Left cardiac atrium (tissue), 4 donors: Measurements from ENCODE around the gene F7. TPM values are rescaled to one million over a fixed set of nuclear protein-coding genes. Genes with fewer than 3 reads are reported as not detected.
A peak's percentile ranks its signal among the peaks of the same experiment; 100 is the strongest.

ENCODE experiments used
- ATAC-seq, 2 donors: fragments of 200-7000 bp; cut with Tn5 transposase; one replicate each; pipeline ENCODE4 v1.9.1; 2020; ENCODE audit warnings: mild to moderate bottlenecking in 2 of 2, moderate library complexity in 2 of 2
- DNase-seq: peaks from one replicate; pipeline ENCODE4 v3.0.0-alpha.2; 2020
- intact Hi-C, 2 donors: fragments of 100-400 bp; cut with DNase I; formaldehyde crosslinking; loops; one replicate each; pipeline versions ENCODE4 v1.14.1 to v1.15.1; 2022 to 2023
- total RNA-seq, 2 donors: library from RNA; stranded (reverse); fragmentation: NEBNext Ultra II Directional; extraction: Animal tissue kit (Norgen Biotek cat#: 25700); gene quantifications; one replicate each; pipeline ENCODE4 v1.2.1, GENCODE V29; 2021
- donor health status: DM: no; HTN: yes; CAD: no.
- donor health status: DM: no; HTN: yes; CAD: no; lungs with severe emphysema.
- donor health status: DM: yes; HTN: yes; CAD: no.
- donor health status: Dilated cardiomyopathy.

The F7 gene
- total RNA-seq, 2 donors from 2014 or later: 0.16 to 0.29 TPM

- ATAC-seq (no peak), DNase-seq (peak; percentile 11)
- intact Hi-C loops: no loop called here
Observed at GRCh38 chr13:113112893-113113845, 7.6 kb downstream of the F7 start.

DNA sequence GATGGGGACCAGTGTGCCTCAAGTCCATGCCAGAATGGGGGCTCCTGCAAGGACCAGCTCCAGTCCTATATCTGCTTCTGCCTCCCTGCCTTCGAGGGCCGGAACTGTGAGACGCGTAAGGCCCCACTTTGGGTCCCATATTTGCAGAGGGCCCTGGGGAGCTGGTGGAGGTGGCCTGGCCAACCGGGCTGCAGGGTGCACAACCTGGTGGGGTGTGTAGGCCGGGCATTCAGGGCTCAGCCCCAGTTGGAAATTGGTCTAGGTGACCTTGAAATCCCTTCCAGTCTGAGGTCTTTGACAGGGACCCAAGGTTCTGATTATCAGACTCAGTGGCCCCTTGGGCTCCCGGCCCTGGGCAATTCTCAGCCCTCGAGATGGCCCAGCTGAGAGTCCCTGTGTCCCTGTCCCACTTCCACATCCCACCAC, 8.3 kb downstream of the F7 start:
- intact Hi-C loops: no loop called here
- DNase-seq: peak; percentile 10

DNA sequence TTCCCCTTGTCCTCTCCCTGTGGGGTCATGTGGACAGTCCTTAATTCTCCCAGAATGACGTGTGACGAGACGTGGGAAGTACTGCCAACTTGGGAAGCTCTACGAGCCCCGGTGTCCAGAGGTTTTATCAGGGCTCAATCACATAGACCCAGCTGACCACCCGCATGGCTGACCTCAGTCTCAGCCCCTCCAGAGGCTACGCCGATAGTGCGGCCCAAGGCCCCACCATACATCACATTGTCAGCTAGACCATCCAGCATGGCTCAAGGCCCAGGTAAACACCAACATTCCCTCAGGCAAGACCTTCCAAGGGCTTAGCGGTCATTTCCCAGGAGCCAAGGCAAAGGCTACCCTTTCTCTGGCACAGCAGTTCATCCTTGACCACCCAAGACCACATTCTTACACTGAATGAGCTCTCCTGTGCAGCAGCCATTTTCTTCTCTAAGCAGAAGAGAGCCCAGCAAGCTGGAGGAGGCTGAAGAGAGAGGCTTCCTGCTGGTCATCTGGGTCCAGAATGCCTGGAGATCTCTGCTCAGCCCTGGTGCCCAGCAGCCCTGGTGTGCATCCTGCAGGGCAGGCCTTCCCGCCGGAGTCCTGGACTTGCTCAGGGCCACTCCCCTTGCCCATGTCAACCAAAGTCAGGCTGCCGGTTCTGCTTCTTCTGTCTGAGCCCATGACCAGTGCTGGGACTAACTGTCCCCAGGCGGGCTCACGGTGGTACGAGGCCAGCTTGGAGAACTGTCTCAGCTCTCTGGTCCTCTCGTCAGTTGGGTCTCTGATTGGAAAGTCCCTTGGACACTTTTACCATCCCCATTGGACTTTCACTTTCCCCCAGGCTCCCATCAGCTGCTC, 9.1 kb downstream of the F7 start:
- intact Hi-C loops: no loop called here
- DNase-seq (no peak), ATAC-seq (no peak)

More for the DNA sequence above, 8.3 kb downstream of the F7 start:
- no peak for ATAC-seq

DNA sequence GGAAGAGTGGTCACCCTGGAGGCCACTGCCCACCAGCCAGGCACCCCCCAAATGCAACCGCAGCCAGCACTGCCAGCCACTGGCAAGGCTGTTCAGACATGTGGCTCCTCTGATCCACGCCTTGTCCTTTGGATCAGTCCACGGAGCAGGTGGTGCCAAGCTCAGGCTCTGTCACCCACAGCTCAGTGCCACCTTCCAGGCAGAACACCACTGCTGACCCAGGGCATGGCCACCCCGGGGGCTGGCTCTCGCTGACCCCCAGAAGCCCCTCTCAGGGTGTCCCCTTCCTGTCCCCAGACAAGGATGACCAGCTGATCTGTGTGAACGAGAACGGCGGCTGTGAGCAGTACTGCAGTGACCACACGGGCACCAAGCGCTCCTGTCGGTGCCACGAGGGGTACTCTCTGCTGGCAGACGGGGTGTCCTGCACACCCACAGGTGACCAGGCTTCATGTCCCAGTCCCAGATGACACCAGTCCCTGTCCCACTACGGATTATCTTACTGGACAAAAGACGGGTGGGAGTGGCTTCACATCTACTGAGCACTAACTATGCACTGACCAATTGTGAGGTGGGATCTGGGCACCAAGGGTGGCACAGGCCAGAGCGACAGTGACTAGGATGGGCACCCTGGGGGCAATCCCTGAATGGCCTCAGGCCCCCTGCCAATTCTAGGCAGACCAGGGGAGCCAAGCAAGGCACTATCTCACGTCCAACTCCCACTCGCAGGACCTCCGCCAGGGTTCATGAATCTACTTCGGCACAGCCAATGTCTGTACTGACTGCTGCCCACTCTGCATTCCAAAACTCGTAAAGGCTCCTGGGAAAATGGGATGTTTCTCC, 10.0 kb downstream of the F7 start:
- intact Hi-C loops: no loop called here
- ATAC-seq (no peak), DNase-seq (peak; percentile 19)

DNA sequence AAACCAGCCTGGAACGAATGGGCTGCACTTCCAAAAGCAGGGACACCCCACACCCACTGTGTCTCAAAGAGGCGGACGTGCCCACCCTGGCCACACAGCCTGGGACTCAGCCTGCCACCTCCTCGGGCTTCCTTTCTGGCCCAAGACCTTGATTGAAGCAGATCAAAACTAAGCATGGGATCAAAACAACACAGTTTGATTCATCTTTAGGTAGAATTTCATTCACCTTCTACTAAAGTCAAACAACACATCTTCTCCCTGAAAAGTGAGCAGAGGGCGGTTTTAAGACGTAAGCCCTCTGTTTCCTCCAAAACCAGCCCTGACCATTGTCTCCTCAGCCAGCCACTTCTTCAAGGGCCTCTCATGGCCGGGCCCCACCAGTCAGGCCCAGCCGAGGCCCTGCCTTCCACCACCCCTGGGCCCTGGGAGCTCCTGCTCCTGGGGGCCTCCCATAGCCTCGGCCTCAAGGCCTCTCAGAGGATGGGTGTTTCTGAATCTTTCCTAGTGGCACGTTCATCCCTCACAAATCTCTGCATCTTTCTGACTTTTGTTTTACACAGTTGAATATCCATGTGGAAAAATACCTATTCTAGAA, 10.7 kb downstream of the F7 start:
- no peak for DNase-seq
- intact Hi-C loops: no loop called here
- no peak for ATAC-seq

DNA sequence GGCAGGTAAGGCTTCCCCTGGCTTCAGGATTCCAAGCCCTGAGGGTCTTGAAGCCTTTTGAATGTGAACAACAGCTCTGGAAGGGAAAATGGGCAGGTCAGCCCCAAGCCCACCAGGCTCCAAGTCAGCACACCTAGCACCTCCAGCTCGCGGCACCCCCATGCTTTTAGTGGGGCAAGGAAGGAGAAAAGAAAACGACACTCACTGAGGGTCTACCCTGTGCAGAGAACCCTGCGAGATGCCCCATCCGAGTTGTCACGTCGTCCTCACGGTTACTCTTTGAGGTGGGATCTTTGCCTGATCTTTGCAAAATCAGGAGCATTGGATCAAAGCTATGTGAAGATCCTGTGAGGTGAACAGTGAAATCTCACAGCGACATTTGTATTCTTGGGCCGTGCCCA, 11.3 kb downstream of the F7 start:
- DNase-seq: no peak
- no peak for ATAC-seq
- intact Hi-C loops: no loop called here

DNA sequence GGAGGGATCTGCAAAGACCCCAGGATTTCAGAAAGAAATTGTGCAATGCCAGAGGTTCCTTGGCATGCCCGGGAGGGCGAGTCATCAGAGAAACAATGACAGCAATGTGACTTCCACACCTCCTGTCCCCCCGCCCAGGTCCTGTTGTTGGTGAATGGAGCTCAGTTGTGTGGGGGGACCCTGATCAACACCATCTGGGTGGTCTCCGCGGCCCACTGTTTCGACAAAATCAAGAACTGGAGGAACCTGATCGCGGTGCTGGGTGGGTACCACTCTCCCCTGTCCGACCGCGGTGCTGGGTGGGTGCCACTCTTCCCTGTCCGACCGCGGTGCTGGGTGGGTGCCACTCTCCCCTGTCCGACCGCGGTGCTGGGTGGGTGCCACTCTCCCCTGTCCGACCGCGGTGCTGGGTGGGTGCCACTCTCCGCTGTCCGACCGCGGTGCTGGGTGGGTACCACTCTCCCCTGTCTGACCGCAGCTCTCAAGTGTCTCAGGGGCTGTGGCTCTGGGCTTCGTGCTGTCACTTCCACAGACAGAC, 11.8 kb downstream of the F7 start:
- intact Hi-C loops: no loop called here
- peak; percentile 11 for DNase-seq

GRCh38 chr13:113117911-113118260, 12.3 kb downstream of the F7 start:
- ATAC-seq (no peak), DNase-seq (peak; percentile 9)
- intact Hi-C loops: no loop called here

More for the DNA sequence above, 11.8 kb downstream of the F7 start:
- ATAC-seq: no peak

DNA sequence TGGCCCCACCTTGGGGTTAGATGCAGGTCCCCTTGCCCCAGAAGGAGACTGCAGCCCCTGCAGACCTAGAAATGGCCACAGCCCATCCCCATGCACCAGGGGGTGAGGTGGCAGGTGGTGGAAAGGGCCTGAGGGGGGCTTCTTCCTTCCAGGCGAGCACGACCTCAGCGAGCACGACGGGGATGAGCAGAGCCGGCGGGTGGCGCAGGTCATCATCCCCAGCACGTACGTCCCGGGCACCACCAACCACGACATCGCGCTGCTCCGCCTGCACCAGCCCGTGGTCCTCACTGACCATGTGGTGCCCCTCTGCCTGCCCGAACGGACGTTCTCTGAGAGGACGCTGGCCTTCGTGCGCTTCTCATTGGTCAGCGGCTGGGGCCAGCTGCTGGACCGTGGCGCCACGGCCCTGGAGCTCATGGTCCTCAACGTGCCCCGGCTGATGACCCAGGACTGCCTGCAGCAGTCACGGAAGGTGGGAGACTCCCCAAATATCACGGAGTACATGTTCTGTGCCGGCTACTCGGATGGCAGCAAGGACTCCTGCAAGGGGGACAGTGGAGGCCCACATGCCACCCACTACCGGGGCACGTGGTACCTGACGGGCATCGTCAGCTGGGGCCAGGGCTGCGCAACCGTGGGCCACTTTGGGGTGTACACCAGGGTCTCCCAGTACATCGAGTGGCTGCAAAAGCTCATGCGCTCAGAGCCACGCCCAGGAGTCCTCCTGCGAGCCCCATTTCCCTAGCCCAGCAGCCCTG, 12.8 kb downstream of the F7 start:
- DNase-seq (peak; percentile 17), ATAC-seq (no peak)
- intact Hi-C loops: no loop called here

DNA sequence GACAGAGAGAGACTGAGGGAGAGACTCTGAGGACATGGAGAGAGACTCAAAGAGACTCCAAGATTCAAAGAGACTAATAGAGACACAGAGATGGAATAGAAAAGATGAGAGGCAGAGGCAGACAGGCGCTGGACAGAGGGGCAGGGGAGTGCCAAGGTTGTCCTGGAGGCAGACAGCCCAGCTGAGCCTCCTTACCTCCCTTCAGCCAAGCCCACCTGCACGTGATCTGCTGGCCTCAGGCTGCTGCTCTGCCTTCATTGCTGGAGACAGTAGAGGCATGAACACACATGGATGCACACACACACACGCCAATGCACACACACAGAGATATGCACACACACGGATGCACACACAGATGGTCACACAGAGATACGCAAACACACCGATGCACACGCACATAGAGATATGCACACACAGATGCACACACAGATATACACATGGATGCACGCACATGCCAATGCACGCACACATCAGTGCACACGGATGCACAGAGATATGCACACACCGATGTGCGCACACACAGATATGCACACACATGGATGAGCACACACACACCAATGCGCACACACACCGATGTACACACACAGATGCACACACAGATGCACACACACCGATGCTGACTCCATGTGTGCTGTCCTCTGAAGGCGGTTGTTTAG, 13.7 kb downstream of the F7 start:
- ATAC-seq: no peak
- intact Hi-C loops: no loop called here
- no peak for DNase-seq

- ATAC-seq: no peak
- no peak for DNase-seq
- intact Hi-C loops: no loop called here
Observed at GRCh38 chr13:113119822-113120189, 14.2 kb downstream of the F7 start.

DNA sequence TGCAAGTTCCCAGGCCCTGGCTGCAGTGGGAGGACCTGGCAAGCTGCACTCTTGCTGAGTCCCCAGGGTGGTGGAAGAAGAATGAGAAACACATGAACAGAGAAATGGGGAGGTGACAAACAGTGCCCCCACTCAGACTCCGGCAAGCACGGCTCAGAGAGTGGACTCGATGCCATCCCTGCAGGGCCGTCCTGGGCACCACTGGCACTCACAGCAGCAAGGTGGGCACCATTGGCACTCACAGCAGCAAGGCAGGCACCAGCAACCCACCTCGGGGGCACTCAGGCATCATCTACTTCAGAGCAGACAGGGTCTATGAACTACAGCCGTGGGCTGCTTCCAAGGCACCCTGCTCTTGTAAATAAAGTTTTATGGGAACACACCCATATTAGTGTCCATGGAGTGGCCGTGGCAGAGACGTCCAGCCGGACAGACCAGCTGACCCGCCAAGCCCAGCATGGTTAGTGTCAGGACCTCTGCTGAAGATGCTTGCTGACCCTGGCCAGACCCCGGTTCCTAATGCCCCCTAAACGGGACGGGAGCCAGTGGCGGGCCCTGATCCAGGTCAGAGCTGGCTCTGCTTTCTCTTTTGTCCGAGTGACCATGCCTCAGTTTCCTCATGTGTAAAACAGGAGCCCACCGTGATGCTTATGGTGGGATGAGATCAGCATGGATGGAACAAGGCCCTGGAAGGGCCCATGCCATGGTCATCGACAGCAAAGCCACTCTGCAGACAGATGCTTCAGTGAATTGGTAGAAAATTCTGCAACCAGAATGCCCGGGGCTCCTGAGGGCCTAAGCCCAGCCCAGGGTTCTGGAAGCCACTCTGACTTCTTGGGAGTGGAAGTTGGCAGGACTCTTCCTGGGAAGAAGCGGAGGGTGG, 14.9 kb downstream of the F7 start:
- intact Hi-C loops: no loop called here
- DNase-seq (peak; percentile 15), ATAC-seq (no peak)

GRCh38 chr13:113121183-113121927, 15.8 kb downstream of the F7 start:
- no peak for ATAC-seq
- peak; percentile 12 for DNase-seq

DNA sequence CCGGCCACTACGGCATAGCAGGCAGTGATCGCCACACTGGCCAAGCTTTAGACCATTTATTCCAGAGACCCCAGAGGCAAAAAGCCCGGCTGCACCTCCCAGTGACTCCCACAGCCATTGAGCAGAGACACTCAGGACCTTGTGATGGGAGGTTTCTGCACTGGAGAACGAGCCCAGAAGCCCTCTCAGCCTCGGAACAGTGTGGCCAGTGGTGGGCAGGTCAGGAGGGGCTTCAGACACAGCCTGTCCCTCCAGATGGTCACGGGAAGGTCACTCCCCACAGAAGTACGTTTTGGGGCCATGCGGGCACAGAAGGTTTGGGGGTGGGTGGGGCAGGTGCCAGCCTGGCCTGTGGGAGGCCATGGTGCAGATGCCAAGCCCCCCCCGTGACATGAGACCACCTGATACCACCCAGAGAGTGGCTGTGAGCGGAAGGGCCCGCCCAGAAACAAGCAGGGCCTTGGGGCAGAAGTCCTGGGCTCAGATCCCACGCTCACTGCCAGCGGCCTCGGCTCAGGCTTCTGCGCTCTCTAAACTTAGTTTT, 16.4 kb downstream of the F7 start:
- intact Hi-C loops: no loop called here
- ATAC-seq: peak; percentile 3 to 13
- peak; percentile 17 for DNase-seq

More at GRCh38 chr13:113121183-113121927, 15.8 kb downstream of the F7 start:
- intact Hi-C loops: no loop called here

GRCh38 chr13:113122550-113123225, 17.1 kb downstream of the F7 start, which contains the start of gene F10:
F10 (plus strand) TSS chr13:113122799; CDS start chr13:113122856, 57 bp downstream.
- intact Hi-C loops: no loop called here
- DNase-seq (peak; percentile 76), ATAC-seq (peak; percentile 94 to 95)
